ENCODE results near the gene CORIN. TPM values are rescaled to one million over a fixed set of nuclear protein-coding genes. Genes with fewer than 3 reads are reported as not detected.
A peak's percentile ranks its signal among the peaks of the same experiment; 100 is the strongest.

CORIN gene
- polyA plus RNA-seq, 4 donors = 0.04 to 0.16 TPM; not detected in 2

DNA sequence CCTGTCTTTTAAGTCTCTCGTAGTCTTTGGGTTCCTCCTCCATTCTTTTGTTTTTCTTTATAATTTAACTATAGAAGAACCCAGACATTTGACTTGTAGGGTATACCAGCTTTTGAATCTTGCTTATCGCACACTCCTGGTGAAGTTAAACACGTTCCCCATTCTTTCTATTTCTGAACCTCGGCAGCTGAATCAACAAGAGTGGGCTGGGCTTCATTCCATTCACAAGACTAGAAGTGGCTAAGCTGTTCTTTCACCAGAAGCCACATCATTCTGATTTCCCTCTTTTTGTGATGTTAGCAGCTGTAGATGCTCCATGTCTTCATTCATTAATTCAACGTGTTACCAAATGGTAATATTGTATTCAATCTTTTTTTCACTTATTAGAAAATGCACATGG, 167.9 kb downstream of the CORIN start:
- DNase-seq = no peak
- no peaks in the 10 kb centered on the region for H3K27me3 ChIP-seq (ENCODE audit: control insufficient read depth in 3 of 3, insufficient read depth in 3 of 3, low read length in 3 of 3)
- H3K4me3 ChIP-seq (ENCODE audit: low read depth in 1 of 3, low read length in 3 of 3) = no peak overlapping the region
- no peaks in the 10 kb centered on the region for H3K36me3 ChIP-seq (ENCODE audit: control insufficient read depth in 3 of 3, insufficient read depth in 2 of 3, low read depth in 1 of 3, low read length in 3 of 3)
- H3K4me1 ChIP-seq (ENCODE audit: control insufficient read depth in 3 of 3, insufficient read depth in 2 of 3, low read depth in 1 of 3, low read length in 2 of 3) = no peaks in the 10 kb centered on the region
- FAIRE-seq = no peak
- H3K9me3 ChIP-seq (ENCODE audit: control insufficient read depth in 2 of 2, insufficient read depth in 1 of 2, low read depth in 1 of 2, low read length in 1 of 2) = no peaks in the 10 kb centered on the region
- no peak overlapping the region for H3K27ac ChIP-seq (ENCODE audit: low read depth in 1 of 3, low read length in 2 of 3)
- WGBS, 3 donors = 36 to 58% (median 38%) methylated on average over 5 of the region's 5 CpGs

DNA sequence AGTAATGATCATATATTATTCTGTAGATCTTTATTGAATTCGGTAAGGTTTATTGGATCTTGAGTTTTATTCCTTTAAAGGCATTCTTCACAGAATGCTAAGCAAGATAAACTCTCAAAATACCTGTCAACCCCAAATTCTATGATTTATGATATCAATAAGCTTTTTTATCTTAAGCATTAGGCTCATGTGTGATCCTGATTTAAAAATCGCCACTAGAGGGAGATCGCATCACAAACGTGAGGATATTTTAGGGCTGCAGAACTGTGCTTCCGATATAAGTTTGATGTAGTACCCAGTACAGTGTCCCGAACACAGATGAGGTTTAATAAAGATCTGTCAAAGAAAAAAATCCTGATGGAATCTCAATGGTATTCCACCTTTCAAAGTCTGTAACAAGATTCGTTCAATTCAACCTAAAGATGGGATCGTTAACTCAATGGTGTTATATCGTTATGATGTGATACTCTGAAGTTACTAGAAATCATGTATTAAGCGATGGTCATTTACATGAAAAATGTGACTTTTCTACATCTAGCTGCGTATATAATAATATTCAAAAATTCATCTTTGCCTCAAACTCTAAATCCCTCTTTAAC, 169.0 kb downstream of the CORIN start:
- H3K4me3 ChIP-seq (ENCODE audit: low read depth in 1 of 3, low read length in 3 of 3) = no peak overlapping the region
- no peaks in the 10 kb centered on the region for H3K27me3 ChIP-seq (ENCODE audit: control insufficient read depth in 3 of 3, insufficient read depth in 3 of 3, low read length in 3 of 3)
- 30 to 33% (median 31%) methylated on average over 11 of the region's 11 CpGs for whole genome bisulfite sequencing, 3 donors
- DNase-seq (peak; percentile 47 to 48), FAIRE-seq (no peak)
- no peaks in the 10 kb centered on the region for H3K36me3 ChIP-seq (ENCODE audit: control insufficient read depth in 3 of 3, insufficient read depth in 2 of 3, low read depth in 1 of 3, low read length in 3 of 3)
- no peak overlapping the region for H3K27ac ChIP-seq (ENCODE audit: low read depth in 1 of 3, low read length in 2 of 3)
- H3K9me3 ChIP-seq (ENCODE audit: control insufficient read depth in 2 of 2, insufficient read depth in 1 of 2, low read depth in 1 of 2, low read length in 1 of 2) = no peaks in the 10 kb centered on the region
- no peaks in the 10 kb centered on the region for H3K4me1 ChIP-seq (ENCODE audit: control insufficient read depth in 3 of 3, insufficient read depth in 2 of 3, low read depth in 1 of 3, low read length in 2 of 3)

DNA sequence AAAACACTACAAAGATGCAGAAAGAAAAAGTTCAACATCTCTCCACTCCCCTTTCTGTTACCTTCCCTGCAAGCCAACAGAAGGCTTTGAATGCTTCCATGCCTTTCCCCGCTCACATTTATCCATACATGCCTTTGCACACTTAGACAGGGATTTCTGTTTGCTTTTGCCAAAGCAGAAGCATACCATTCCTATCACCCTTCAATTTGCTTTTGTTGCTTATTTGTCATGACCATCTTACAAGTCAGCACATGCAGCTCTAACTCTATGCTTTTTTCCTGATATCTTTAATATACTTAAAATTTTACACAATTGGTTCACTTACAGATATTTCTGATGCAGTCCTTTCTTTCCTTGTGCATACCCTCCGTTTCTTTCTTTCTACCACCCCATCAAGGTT, 169.6 kb downstream of the CORIN start:
- FAIRE-seq = no peak
- no peak overlapping the region for H3K27ac ChIP-seq (ENCODE audit: low read depth in 1 of 3, low read length in 2 of 3)
- 67 to 83% (median 80%) methylated on average over 2 of the region's 2 CpGs for WGBS, 3 donors
- no peak overlapping the region for H3K4me3 ChIP-seq (ENCODE audit: low read depth in 1 of 3, low read length in 3 of 3)
- H3K9me3 ChIP-seq (ENCODE audit: control insufficient read depth in 2 of 2, insufficient read depth in 1 of 2, low read depth in 1 of 2, low read length in 1 of 2) = no peaks in the 10 kb centered on the region
- H3K27me3 ChIP-seq (ENCODE audit: control insufficient read depth in 3 of 3, insufficient read depth in 3 of 3, low read length in 3 of 3) = no peaks in the 10 kb centered on the region
- no peaks in the 10 kb centered on the region for H3K36me3 ChIP-seq (ENCODE audit: control insufficient read depth in 3 of 3, insufficient read depth in 2 of 3, low read depth in 1 of 3, low read length in 3 of 3)
- no peaks in the 10 kb centered on the region for H3K4me1 ChIP-seq (ENCODE audit: control insufficient read depth in 3 of 3, insufficient read depth in 2 of 3, low read depth in 1 of 3, low read length in 2 of 3)
- no peak for DNase-seq

DNA sequence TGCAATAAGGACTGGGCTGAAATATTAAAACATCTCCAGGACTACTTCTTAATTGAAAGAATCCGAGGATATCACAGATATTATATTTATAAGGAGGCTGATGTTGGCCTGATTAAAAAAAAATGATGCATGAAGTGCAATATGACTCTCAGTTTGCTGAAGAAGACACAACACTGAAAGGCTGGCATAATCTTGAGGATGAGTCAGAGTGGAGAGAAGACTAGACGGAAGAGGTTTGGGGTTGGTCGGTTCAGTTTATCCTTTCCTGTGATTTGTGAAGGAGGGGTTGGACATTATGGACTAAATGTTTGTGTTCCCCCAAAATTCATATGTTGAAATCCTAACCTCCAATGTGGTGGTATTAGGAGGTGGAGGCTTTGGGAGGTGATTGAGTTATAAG, 170.3 kb downstream of the CORIN start:
- DNase-seq (no peak), FAIRE-seq (no peak)
- H3K4me1 ChIP-seq (ENCODE audit: control insufficient read depth in 3 of 3, insufficient read depth in 2 of 3, low read depth in 1 of 3, low read length in 2 of 3) = no peaks in the 10 kb centered on the region
- H3K36me3 ChIP-seq (ENCODE audit: control insufficient read depth in 3 of 3, insufficient read depth in 2 of 3, low read depth in 1 of 3, low read length in 3 of 3) = no peaks in the 10 kb centered on the region
- H3K27me3 ChIP-seq (ENCODE audit: control insufficient read depth in 3 of 3, insufficient read depth in 3 of 3, low read length in 3 of 3) = no peaks in the 10 kb centered on the region
- no peak overlapping the region for H3K4me3 ChIP-seq (ENCODE audit: low read depth in 1 of 3, low read length in 3 of 3)
- WGBS, 3 donors = 82 to 86% (median 84%) methylated on average over 3 of the region's 3 CpGs
- no peak overlapping the region for H3K27ac ChIP-seq (ENCODE audit: low read depth in 1 of 3, low read length in 2 of 3)
- no peaks in the 10 kb centered on the region for H3K9me3 ChIP-seq (ENCODE audit: control insufficient read depth in 2 of 2, insufficient read depth in 1 of 2, low read depth in 1 of 2, low read length in 1 of 2)

DNA sequence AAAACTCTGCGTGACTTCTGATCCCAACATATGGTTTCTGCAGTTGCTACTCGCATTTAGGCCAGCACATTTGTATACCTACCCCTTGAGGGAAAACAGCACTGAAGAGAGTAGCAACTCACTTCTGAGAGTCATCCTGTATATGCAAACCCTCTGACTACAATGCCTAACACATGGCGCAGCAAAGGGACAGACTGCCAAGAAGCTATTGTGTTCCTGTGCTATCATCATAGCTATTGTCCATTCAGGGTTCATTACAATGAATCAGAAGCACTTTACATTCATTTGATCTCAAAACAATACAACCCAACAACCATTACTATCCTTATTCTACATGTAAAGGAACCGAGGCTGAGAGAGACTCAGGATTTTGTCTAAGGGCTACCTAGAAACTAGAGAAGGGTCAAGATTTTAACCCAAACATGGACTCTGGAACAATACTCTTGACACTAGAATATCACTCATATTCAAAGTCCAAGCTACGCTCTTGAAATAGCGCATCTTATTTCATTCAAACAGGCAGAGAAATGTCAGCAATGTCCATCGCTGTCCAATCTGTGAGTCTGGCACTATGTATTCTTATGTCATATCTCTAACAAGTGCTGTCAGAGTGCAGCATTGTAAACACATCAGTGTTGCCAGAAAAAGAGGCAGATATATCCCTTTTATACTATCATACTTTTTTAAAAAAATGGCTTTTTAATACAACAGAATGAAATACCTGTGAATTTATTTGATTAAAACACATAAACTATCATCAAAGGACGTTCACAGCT, 173.6 kb downstream of the CORIN start:
- FAIRE-seq (no peak), DNase-seq (no peak)
- Histone ChIP-seq H3K36me3 (ENCODE audit: control insufficient read depth in 3 of 3, insufficient read depth in 2 of 3, low read depth in 1 of 3, low read length in 3 of 3) (no peaks in the 10 kb centered on the region), H3K9me3 (ENCODE audit: control insufficient read depth in 2 of 2, insufficient read depth in 1 of 2, low read depth in 1 of 2, low read length in 1 of 2) (no peaks in the 10 kb centered on the region), H3K4me3 (ENCODE audit: low read depth in 1 of 3, low read length in 3 of 3) (no peak overlapping the region), H3K4me1 (ENCODE audit: control insufficient read depth in 3 of 3, insufficient read depth in 2 of 3, low read depth in 1 of 3, low read length in 2 of 3) (no peaks in the 10 kb centered on the region), H3K27me3 (ENCODE audit: control insufficient read depth in 3 of 3, insufficient read depth in 3 of 3, low read length in 3 of 3) (no peaks in the 10 kb centered on the region), H3K27ac (ENCODE audit: low read depth in 1 of 3, low read length in 2 of 3) (no peak overlapping the region)
- 83 to 86% (median 84%) methylated on average over 8 of the region's 8 CpGs for WGBS, 3 donors

DNA sequence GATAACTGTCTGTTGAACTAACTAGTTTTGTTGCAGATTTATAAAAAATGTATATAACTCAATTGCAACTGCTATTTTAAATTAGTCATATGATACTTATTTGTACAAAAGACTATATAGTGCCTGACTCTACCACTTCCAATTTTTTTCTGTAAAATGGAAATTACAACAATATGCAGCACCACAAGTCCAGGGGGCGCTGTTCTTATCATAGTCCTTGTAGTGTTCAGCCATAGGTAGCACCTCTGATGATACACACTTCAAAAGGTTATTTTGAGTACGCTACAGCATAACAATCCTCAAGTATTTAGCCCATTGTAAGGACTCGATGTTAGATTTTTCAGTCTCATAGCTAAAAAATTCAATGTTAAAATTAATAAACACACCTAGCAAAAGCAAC, 174.9 kb downstream of the CORIN start:
- Histone ChIP-seq H3K4me3 (ENCODE audit: low read depth in 1 of 3, low read length in 3 of 3) (no peak overlapping the region), H3K27me3 (ENCODE audit: control insufficient read depth in 3 of 3, insufficient read depth in 3 of 3, low read length in 3 of 3) (no peaks in the 10 kb centered on the region), H3K9me3 (ENCODE audit: control insufficient read depth in 2 of 2, insufficient read depth in 1 of 2, low read depth in 1 of 2, low read length in 1 of 2) (peaks cover 0 to 3% of the 10 kb centered on the region in 2 donors), H3K27ac (ENCODE audit: low read depth in 1 of 3, low read length in 2 of 3) (no peak overlapping the region), H3K36me3 (ENCODE audit: control insufficient read depth in 3 of 3, insufficient read depth in 2 of 3, low read depth in 1 of 3, low read length in 3 of 3) (no peaks in the 10 kb centered on the region), H3K4me1 (ENCODE audit: control insufficient read depth in 3 of 3, insufficient read depth in 2 of 3, low read depth in 1 of 3, low read length in 2 of 3) (no peaks in the 10 kb centered on the region)
- FAIRE-seq (no peak), DNase-seq (peak in 1 of 2 donors; percentile 3)
- 78 to 83% (median 81%) methylated on average over 3 of the region's 3 CpGs for WGBS, 3 donors

DNA sequence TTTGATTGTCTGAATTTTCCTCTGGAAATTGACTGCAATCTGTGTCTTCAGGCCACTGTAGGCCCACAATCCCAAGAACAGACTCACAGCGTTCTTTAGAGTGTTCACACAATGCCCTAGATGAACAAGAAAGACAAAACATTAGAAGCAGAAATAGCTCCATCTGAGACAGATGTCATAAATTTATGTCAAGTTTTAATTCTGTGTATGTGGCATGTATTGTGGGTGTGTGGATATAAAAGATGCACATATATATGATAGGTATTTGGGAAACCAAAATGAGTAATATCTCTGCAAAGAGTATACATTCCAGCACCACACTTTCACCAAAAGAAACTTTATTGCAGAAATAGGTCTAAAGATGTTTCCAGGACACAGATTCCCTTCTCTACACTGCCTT, 176.1 kb downstream of the CORIN start:
- no peak for FAIRE-seq
- H3K9me3 ChIP-seq (ENCODE audit: control insufficient read depth in 2 of 2, insufficient read depth in 1 of 2, low read depth in 1 of 2, low read length in 1 of 2) = peaks cover 0 to 3% of the 10 kb centered on the region in 2 donors
- DNase-seq = no peak
- H3K4me3 ChIP-seq (ENCODE audit: low read depth in 1 of 3, low read length in 3 of 3) = no peak overlapping the region
- no peak overlapping the region for H3K27ac ChIP-seq (ENCODE audit: low read depth in 1 of 3, low read length in 2 of 3)
- 87 to 89% (median 88%) methylated on average over 1 of the region's 1 CpG for WGBS, 3 donors
- no peaks in the 10 kb centered on the region for H3K27me3 ChIP-seq (ENCODE audit: control insufficient read depth in 3 of 3, insufficient read depth in 3 of 3, low read length in 3 of 3)
- H3K4me1 ChIP-seq (ENCODE audit: control insufficient read depth in 3 of 3, insufficient read depth in 2 of 3, low read depth in 1 of 3, low read length in 2 of 3) = no peaks in the 10 kb centered on the region
- H3K36me3 ChIP-seq (ENCODE audit: control insufficient read depth in 3 of 3, insufficient read depth in 2 of 3, low read depth in 1 of 3, low read length in 3 of 3) = no peaks in the 10 kb centered on the region

DNA sequence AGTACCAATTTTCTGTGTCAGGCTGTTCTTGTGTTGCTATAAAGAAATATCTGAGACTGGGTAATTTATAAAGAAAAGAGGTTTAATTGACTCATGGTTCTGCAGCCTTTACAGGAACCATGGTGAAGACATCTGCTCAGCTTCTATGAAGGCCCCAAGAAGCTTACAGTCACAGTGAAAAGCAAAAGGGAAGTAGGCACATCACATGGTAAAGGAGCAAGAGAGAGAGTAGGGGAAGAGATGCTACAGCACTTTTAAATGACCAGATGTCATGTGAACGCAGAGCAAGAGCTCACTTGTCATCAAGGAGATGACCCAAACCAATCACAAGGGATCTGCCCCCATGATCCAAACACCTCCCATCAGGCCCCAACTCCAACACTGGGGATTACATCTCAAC, 178.5 kb downstream of the CORIN start:
- Histone ChIP-seq H3K4me3 (ENCODE audit: low read depth in 1 of 3, low read length in 3 of 3) (no peak overlapping the region), H3K27me3 (ENCODE audit: control insufficient read depth in 3 of 3, insufficient read depth in 3 of 3, low read length in 3 of 3) (no peaks in the 10 kb centered on the region), H3K9me3 (ENCODE audit: control insufficient read depth in 2 of 2, insufficient read depth in 1 of 2, low read depth in 1 of 2, low read length in 1 of 2) (peaks cover 0 to 3% of the 10 kb centered on the region in 2 donors), H3K27ac (ENCODE audit: low read depth in 1 of 3, low read length in 2 of 3) (no peak overlapping the region), H3K4me1 (ENCODE audit: control insufficient read depth in 3 of 3, insufficient read depth in 2 of 3, low read depth in 1 of 3, low read length in 2 of 3) (no peaks in the 10 kb centered on the region), H3K36me3 (ENCODE audit: control insufficient read depth in 3 of 3, insufficient read depth in 2 of 3, low read depth in 1 of 3, low read length in 3 of 3) (no peaks in the 10 kb centered on the region)
- DNase-seq (no peak), FAIRE-seq (no peak)
- 88 to 100% (median 94%) methylated on average over 1 of the region's 1 CpG for WGBS, 3 donors
